B cell (primary cell): ENCODE measurements around the gene WASF3. TPM values are rescaled to one million over a fixed set of nuclear protein-coding genes. Genes with fewer than 3 reads are reported as not detected.

Experiments
- ATAC-seq: fragments of 200-7000 bp; cut with Tn5 transposase; one replicate; pipeline ENCODE4 v1.10.0; 2021; ENCODE audit warnings: low read depth, mild to moderate bottlenecking, moderate number of reproducible peaks, moderate library complexity
- CTCF ChIA-PET: fragments of 350-600 bp; sonication (Branson Sonifier 250); formaldehyde crosslinking; loops from one replicate; lab custom pipeline; 2021; ENCODE audit warnings: antibody characterized with exemption, inconsistent platforms; lab: Charles Lee
- POLR2A ChIA-PET: fragments of 350-600 bp; sonication (Branson Sonifier 250); formaldehyde crosslinking; loops from one replicate; lab custom pipeline; 2021; ENCODE audit warnings: antibody characterized with exemption; lab: Charles Lee
- DNase-seq: peaks from one replicate; pipeline ENCODE4 v3.0.0; 2013
- H2AFZ ChIP-seq: 2 replicates; pipeline ENCODE4 v1.6.1; 2012; ENCODE audit warnings: mild to moderate bottlenecking, low read depth, low read length; ENCODE audit not compliant: insufficient read depth, poor library complexity, severe bottlenecking
- H3K27ac ChIP-seq, 2 donors: 1 replicate in 1 of 2; 2 replicates in 1 of 2; pipeline ENCODE4 v1.5.1; 2012 to 2013; ENCODE audit warnings: low read length in 2 of 2, mild to moderate bottlenecking in 2 of 2, moderate library complexity in 1 of 2
- H3K27me3 ChIP-seq, 4 experiments: fragments of 200-600 bp in 1 of 4; sonication (generic) in 1 of 4; replicated peaks in 1 of 4; 1 replicate in 2 of 4; 2 replicates in 2 of 4; pipeline versions ENCODE4 v1.6.1 to v1.7.0; 2013 to 2016; ENCODE audit warnings: low read length in 3 of 4, mild to moderate bottlenecking in 2 of 4, mixed read lengths in 1 of 4, moderate library complexity in 1 of 4; ENCODE audit not compliant: insufficient read depth in 4 of 4, control insufficient read depth in 3 of 4; ENCODE audit errors: control extremely low read depth in 1 of 4
- H3K36me3 ChIP-seq, 2 experiments: replicated peaks in 1 of 2; 1 replicate in 1 of 2; 2 replicates in 1 of 2; pipeline versions ENCODE4 v1.6.1 to v1.7.1; 2013; ENCODE audit warnings: low read length in 1 of 2; ENCODE audit not compliant: insufficient read depth in 2 of 2, control insufficient read depth in 1 of 2; ENCODE audit errors: control extremely low read depth in 1 of 2, extremely low read depth in 1 of 2
- H3K4me1 ChIP-seq, 2 donors: fragments of 200-600 bp in 1 of 2; sonication (generic) in 1 of 2; 1 replicate in 1 of 2; 2 replicates in 1 of 2; pipeline versions ENCODE4 v1.5.1 to v1.6.1; 2013 to 2017; ENCODE audit warnings: low read length in 2 of 2; ENCODE audit not compliant: control insufficient read depth in 2 of 2, insufficient read depth in 2 of 2
- H3K4me2 ChIP-seq: replicated peaks from 2 replicates; pipeline ENCODE3; 2012; ENCODE audit warnings: mild to moderate bottlenecking, low read depth, low read length; ENCODE audit not compliant: poor library complexity, severe bottlenecking
- H3K4me3 ChIP-seq, 5 experiments: fragments of 200-600 bp in 1 of 5; sonication (generic) in 1 of 5; 1 replicate in 3 of 5; 2 replicates in 2 of 5; pipeline versions ENCODE4 v1.5.1 to v1.7.0; 2011 to 2016; ENCODE audit warnings: low read length in 4 of 5, mild to moderate bottlenecking in 4 of 5, low read depth in 2 of 5, control low read depth in 1 of 5, moderate library complexity in 1 of 5; ENCODE audit not compliant: insufficient read depth in 1 of 5; ENCODE audit errors: control extremely low read depth in 1 of 5, extremely low read depth in 1 of 5
- H3K79me2 ChIP-seq: fragments of 200-600 bp; sonication (generic); one replicate; pipeline ENCODE4 v1.6.0; 2016; ENCODE audit warnings: low read length; ENCODE audit not compliant: control insufficient read depth, insufficient read depth
- H3K9ac ChIP-seq: fragments of 200-600 bp; sonication (generic); 2 replicates; pipeline ENCODE4 v1.6.1; 2017; ENCODE audit warnings: mild to moderate bottlenecking, low read length, moderate library complexity
- H3K9me3 ChIP-seq, 3 donors: one replicate each; pipeline versions ENCODE4 v1.6.1 to v1.7.1; 2013; ENCODE audit warnings: low read length in 2 of 3; ENCODE audit not compliant: control insufficient read depth in 2 of 3, insufficient read depth in 1 of 3; ENCODE audit errors: control extremely low read depth in 1 of 3
- H4K20me1 ChIP-seq: 2 replicates; pipeline ENCODE4 v1.6.0; 2012; ENCODE audit warnings: mild to moderate bottlenecking, low read length; ENCODE audit not compliant: insufficient read depth, control insufficient read depth, poor library complexity, severe bottlenecking
- H3K27ac Mint-ChIP-seq: one replicate; pipeline ENCODE4 v1.8.0; 2021; ENCODE audit warnings: mixed read lengths
- H3K27me3 Mint-ChIP-seq: one replicate; pipeline ENCODE4 v1.8.0; 2021; ENCODE audit warnings: mixed read lengths
- H3K4me1 Mint-ChIP-seq: one replicate; pipeline ENCODE4 v1.8.0; 2021; ENCODE audit warnings: mixed read lengths
- H3K4me3 Mint-ChIP-seq: one replicate; pipeline ENCODE4 v1.8.0; 2021; ENCODE audit warnings: mixed read lengths
- H3K9me3 Mint-ChIP-seq: one replicate; pipeline ENCODE4 v1.8.0; 2022; ENCODE audit warnings: mixed read lengths; ENCODE audit not compliant: insufficient read depth
- CTCF ChIP-seq: fragments of 200-600 bp; IDR thresholded peaks from one replicate; pipeline ENCODE4 v1.8.0; 2022; ENCODE audit warnings: antibody characterized with exemption, mild to moderate bottlenecking
- EZH2 ChIP-seq: IDR thresholded peaks from 2 replicates; pipeline ENCODE4 v1.6.1; 2012; ENCODE audit warnings: borderline replicate concordance, low read depth, mild to moderate bottlenecking, moderate library complexity, low read length; ENCODE audit not compliant: insufficient read depth, poor library complexity, severe bottlenecking
- WGBS: methylation state at CpG from one replicate; pipeline ENCODE4 v1.1.5; 2013; ENCODE audit warnings: missing lambda C conversion rate; ENCODE audit not compliant: insufficient coverage; 5-methylcytosine and 5-hydroxymethylcytosine counted together
- intact Hi-C: fragments of 100-400 bp; cut with micrococcal nuclease; formaldehyde crosslinking; loops from one replicate; pipeline ENCODE4 v1.10.0; 2022
- polyA plus RNA-seq: library from polyadenylated mRNA; depleted of rRNA; stranded (reverse); fragments of >200 nt; gene quantifications from 2 replicates; pipeline ENCODE4 v1.2.3, GENCODE V29; 2012
- total RNA-seq, 2 donors: library from RNA; stranded (reverse); fragments of 120-200 nt in 1 of 2; gene quantifications; 1 replicate in 1 of 2; 2 replicates in 1 of 2; pipeline versions ENCODE4 v1.2.3 to v1.2.4, GENCODE V29; 2013 to 2022

The WASF3 gene
- total and polyA plus RNA-seq, 2 donors (not counting 1 experiment from before 2014, with no cell fraction given), result 0.18 to 0.89 TPM

GRCh38 chr13:26653310-26653709, 95.8 kb downstream of the WASF3 start:
- no peak for ATAC-seq
- peaks cover 0 to 8% (median 0%) of the 10 kb centered on the region in 4 experiments for H3K27me3 ChIP-seq
- POLR2A ChIA-PET, result no interaction called here
- no peaks in the 10 kb centered on the region for H3K4me1 ChIP-seq
- Mint-ChIP-seq H3K27me3 (peaks cover 2% of the 10 kb centered on the region), H3K4me1 (no peaks in the 10 kb centered on the region), H3K27ac (no peak overlapping the region), H3K4me3 (no peak overlapping the region), H3K9me3 (peaks cover 4% of the 10 kb centered on the region)
- no peaks in the 10 kb centered on the region for H3K79me2 ChIP-seq
- H2AFZ ChIP-seq, result no peak overlapping the region
- H4K20me1 ChIP-seq, result no peaks in the 10 kb centered on the region
- H3K9me3 ChIP-seq, result peaks cover 0 to 10% (median 0%) of the 10 kb centered on the region in 3 donors
- H3K4me3 ChIP-seq, result no peak overlapping the region
- no peak overlapping the region for H3K4me2 ChIP-seq
- no peak overlapping the region for H3K9ac ChIP-seq
- intact Hi-C loops, result no loop called here
- TF ChIP-seq EZH2 (no peak), CTCF (no peak)
- H3K27ac ChIP-seq, result no peak overlapping the region
- no peak for DNase-seq
- no peaks in the 10 kb centered on the region for H3K36me3 ChIP-seq
- CTCF ChIA-PET, result no interaction called here
- 92% methylated on average over 4 of the region's 4 CpGs for WGBS

- DNase-seq (no peak), ATAC-seq (no peak)
- Histone ChIP-seq H3K9ac (no peak overlapping the region), H3K4me2 (no peak overlapping the region), H4K20me1 (no peaks in the 10 kb centered on the region), H3K27me3 (peaks cover 0 to 10% (median 0%) of the 10 kb centered on the region in 4 experiments), H3K4me1 (no peaks in the 10 kb centered on the region), H3K9me3 (peaks cover 0 to 10% (median 0%) of the 10 kb centered on the region in 3 donors), H3K36me3 (no peaks in the 10 kb centered on the region), H3K27ac (no peak overlapping the region), H3K79me2 (no peaks in the 10 kb centered on the region), H3K4me3 (no peak overlapping the region), H2AFZ (no peak overlapping the region)
- 85% methylated on average over 4 of the region's 4 CpGs for WGBS
- Mint-ChIP-seq H3K4me1 (no peaks in the 10 kb centered on the region), H3K27me3 (no peaks in the 10 kb centered on the region), H3K27ac (no peak overlapping the region), H3K9me3 (peaks cover 4% of the 10 kb centered on the region), H3K4me3 (no peak overlapping the region)
- POLR2A ChIA-PET, result no interaction called here
- TF ChIP-seq EZH2 (no peak), CTCF (no peak)
- intact Hi-C loops, result no loop called here
- CTCF ChIA-PET, result no interaction called here
Measured at GRCh38 chr13:26653842-26654241, 96.4 kb downstream of the WASF3 start.
